ENCODE measurements around the gene PSMB7.

Gene PSMB7

GRCh38 chr9:124330011-124330697, 85.1 kb downstream of the PSMB7 start:
- DNase-seq (ENCODE audit: low read depth, low spot score), result no peak
- ChIA-PET CTCF (interaction anchor here (4.2 to 7.7 kb wide), 2 partner anchors 10 to 204 kb away, joined by 20 to 59 read pairs; no protein-coding TSS in a partner anchor), POLR2A (no interaction called here)
- no peak for TF ChIP-seq CTCF (IDR thresholded peaks at IDR 0.05; ENCODE audit: insufficient read depth, low read length, missing control alignments)
- H3K4me3 ChIP-seq (ENCODE audit: low read depth, low read length), result no peak overlapping the region

- H3K4me3 ChIP-seq (ENCODE audit: low read depth, low read length), result no peak overlapping the region
- POLR2A ChIA-PET, result no interaction called here
- CTCF ChIA-PET, result interaction anchor here (4.2 to 7.7 kb wide), 2 partner anchors 9 to 203 kb away, joined by 20 to 59 read pairs; no protein-coding TSS in a partner anchor
- DNase-seq (ENCODE audit: low read depth, low spot score), result no peak
- TF ChIP-seq CTCF (IDR thresholded peaks at IDR 0.05; ENCODE audit: insufficient read depth, low read length, missing control alignments), result no peak
These were observed 85.9 kb downstream of the PSMB7 start for GRCh38 chr9:124329206-124329792.

- ChIA-PET POLR2A (no interaction called here), CTCF (interaction anchor here (4.2 to 7.7 kb wide), 2 partner anchors 8 to 202 kb away, joined by 20 to 59 read pairs; no protein-coding TSS in a partner anchor)
- DNase-seq (ENCODE audit: low read depth, low spot score), result no peak
- no peak overlapping the region for H3K4me3 ChIP-seq (ENCODE audit: low read depth, low read length)
- no peak for TF ChIP-seq CTCF (IDR thresholded peaks at IDR 0.05; ENCODE audit: insufficient read depth, low read length, missing control alignments)
These were observed 87.0 kb downstream of the PSMB7 start for GRCh38 chr9:124328285-124328684.

- no peak for DNase-seq (ENCODE audit: low read depth, low spot score)
- TF ChIP-seq CTCF (IDR thresholded peaks at IDR 0.05; ENCODE audit: insufficient read depth, low read length, missing control alignments), result no peak
- ChIA-PET POLR2A (no interaction called here), CTCF (interaction anchor here (0.9 to 7.7 kb wide), 3 partner anchors 7 to 201 kb away, joined by 3 to 59 read pairs (median 20); no protein-coding TSS in a partner anchor)
- H3K4me3 ChIP-seq (ENCODE audit: low read depth, low read length), result no peak overlapping the region
These were observed 87.8 kb downstream of the PSMB7 start for GRCh38 chr9:124327491-124327890.

GRCh38 chr9:124326378-124326777, 88.9 kb downstream of the PSMB7 start:
- ChIA-PET CTCF (interaction anchor here (0.9 to 4.2 kb wide), 3 partner anchors 14 to 200 kb away, joined by 3 to 20 read pairs (median 5); no protein-coding TSS in a partner anchor), POLR2A (no interaction called here)
- TF ChIP-seq CTCF (IDR thresholded peaks at IDR 0.05; ENCODE audit: insufficient read depth, low read length, missing control alignments), result no peak

GRCh38 chr9:124325816-124326215, 89.4 kb downstream of the PSMB7 start:
- TF ChIP-seq CTCF (IDR thresholded peaks at IDR 0.05; ENCODE audit: insufficient read depth, low read length, missing control alignments), result no peak
- no peak overlapping the region for H3K4me3 ChIP-seq (ENCODE audit: low read depth, low read length)
- no peak for DNase-seq (ENCODE audit: low read depth, low spot score)
- ChIA-PET CTCF (interaction anchor here (1.7 kb wide), 1 partner anchor 14 kb away, joined by 5 read pairs; no protein-coding TSS in a partner anchor), POLR2A (no interaction called here)

More at GRCh38 chr9:124326378-124326777, 88.9 kb downstream of the PSMB7 start:
- DNase-seq (ENCODE audit: low read depth, low spot score), result no peak
- no peak overlapping the region for H3K4me3 ChIP-seq (ENCODE audit: low read depth, low read length)
